Effector memory CD4-positive, alpha-beta T cell (primary cell): ENCODE data around the gene GCNT4.

Experiments used
- DNase-seq, 3 donors: peaks; one replicate each; pipeline ENCODE4 v3.0.0-alpha.2; 2020
- H3K27ac ChIP-seq: 2 replicates; pipeline ENCODE4 v1.7.0; 2013; ENCODE audit warnings: mild to moderate bottlenecking, low read length, moderate library complexity; ENCODE audit not compliant: insufficient read depth, poor library complexity, severe bottlenecking
- H3K27me3 ChIP-seq: replicated peaks from 2 replicates; pipeline ENCODE4 v1.7.0; 2013; ENCODE audit warnings: mild to moderate bottlenecking, low read length; ENCODE audit not compliant: insufficient read depth, control insufficient read depth, poor library complexity, severe bottlenecking
- H3K36me3 ChIP-seq: 2 replicates; pipeline ENCODE4 v1.7.0; 2013; ENCODE audit warnings: mild to moderate bottlenecking, low read length, moderate library complexity; ENCODE audit not compliant: control insufficient read depth, insufficient read depth
- H3K4me1 ChIP-seq: 2 replicates; pipeline ENCODE4 v1.7.0; 2013; ENCODE audit warnings: low read length, mild to moderate bottlenecking; ENCODE audit not compliant: control insufficient read depth, insufficient read depth, poor library complexity, severe bottlenecking
- H3K4me3 ChIP-seq: 2 replicates; pipeline ENCODE4 v1.7.0; 2013; ENCODE audit warnings: low read length, low read depth, mild to moderate bottlenecking; ENCODE audit not compliant: insufficient read depth, poor library complexity, severe bottlenecking
- H3K9me3 ChIP-seq: 2 replicates; pipeline ENCODE4 v1.7.0; 2013; ENCODE audit warnings: mild to moderate bottlenecking, low read length, moderate library complexity; ENCODE audit not compliant: control insufficient read depth

GCNT4 gene

GRCh38 chr5:75071100-75071499 lies 18.7 kb upstream of the GCNT4 start:
- no peak for DNase-seq
- Histone ChIP-seq H3K4me3 (no peak overlapping the region), H3K4me1 (no peaks in the 10 kb centered on the region), H3K27ac (no peak overlapping the region), H3K9me3 (no peaks in the 10 kb centered on the region), H3K27me3 (no peaks in the 10 kb centered on the region), H3K36me3 (no peaks in the 10 kb centered on the region)

GRCh38 chr5:75067434-75067833 lies 15.1 kb upstream of the GCNT4 start:
- no peaks in the 10 kb centered on the region for H3K9me3 ChIP-seq
- no peak overlapping the region for H3K4me3 ChIP-seq
- no peaks in the 10 kb centered on the region for H3K36me3 ChIP-seq
- no peaks in the 10 kb centered on the region for H3K27me3 ChIP-seq
- H3K27ac ChIP-seq: no peak overlapping the region
- no peak for DNase-seq
- no peaks in the 10 kb centered on the region for H3K4me1 ChIP-seq

- Histone ChIP-seq H3K36me3 (no peaks in the 10 kb centered on the region), H3K27ac (no peak overlapping the region), H3K4me1 (peaks cover 15% of the 10 kb centered on the region), H3K4me3 (no peak overlapping the region), H3K9me3 (no peaks in the 10 kb centered on the region), H3K27me3 (no peaks in the 10 kb centered on the region)
- no peak for DNase-seq
Observed at GRCh38 chr5:75062925-75063531, 10.7 kb upstream of the GCNT4 start.

GRCh38 chr5:75059912-75060545 lies 7.7 kb upstream of the GCNT4 start:
- Histone ChIP-seq H3K27me3 (no peaks in the 10 kb centered on the region), H3K4me1 (peaks cover 35% of the 10 kb centered on the region), H3K4me3 (no peak overlapping the region), H3K9me3 (no peaks in the 10 kb centered on the region), H3K27ac (peak overlapping the region; percentile 58), H3K36me3 (no peaks in the 10 kb centered on the region)
- DNase-seq: peak in 1 of 3 donors; percentile 34

GRCh38 chr5:75058986-75059535 lies 6.7 kb upstream of the GCNT4 start:
- H3K4me1 ChIP-seq: peaks cover 45% of the 10 kb centered on the region
- no peak for DNase-seq
- no peak overlapping the region for H3K4me3 ChIP-seq
- H3K9me3 ChIP-seq: no peaks in the 10 kb centered on the region
- no peaks in the 10 kb centered on the region for H3K36me3 ChIP-seq
- H3K27ac ChIP-seq: peak overlapping the region; percentile 58
- H3K27me3 ChIP-seq: no peaks in the 10 kb centered on the region

GRCh38 chr5:75057561-75057960 lies 5.2 kb upstream of the GCNT4 start:
- H3K9me3 ChIP-seq: no peaks in the 10 kb centered on the region
- no peak for DNase-seq
- no peak overlapping the region for H3K4me3 ChIP-seq
- H3K36me3 ChIP-seq: no peaks in the 10 kb centered on the region
- H3K4me1 ChIP-seq: peaks cover 48% of the 10 kb centered on the region
- no peaks in the 10 kb centered on the region for H3K27me3 ChIP-seq
- peak overlapping the region; percentile 53 for H3K27ac ChIP-seq

GRCh38 chr5:75055727-75056144 lies 3.4 kb upstream of the GCNT4 start:
- no peak overlapping the region for H3K27ac ChIP-seq
- H3K9me3 ChIP-seq: no peaks in the 10 kb centered on the region
- H3K4me1 ChIP-seq: peaks cover 55% of the 10 kb centered on the region
- DNase-seq: no peak
- H3K36me3 ChIP-seq: no peaks in the 10 kb centered on the region
- H3K27me3 ChIP-seq: no peaks in the 10 kb centered on the region
- H3K4me3 ChIP-seq: no peak overlapping the region

- H3K4me1 ChIP-seq: peaks cover 56% of the 10 kb centered on the region
- H3K27ac ChIP-seq: peak overlapping the region; percentile 86
- no peak for DNase-seq
- H3K4me3 ChIP-seq: peak overlapping the region; percentile 80
- no peaks in the 10 kb centered on the region for H3K36me3 ChIP-seq
- no peaks in the 10 kb centered on the region for H3K27me3 ChIP-seq
- H3K9me3 ChIP-seq: no peaks in the 10 kb centered on the region
Observed at GRCh38 chr5:75054134-75054930, 2.0 kb upstream of the GCNT4 start.

GRCh38 chr5:75053304-75054133 lies 1.2 kb upstream of the GCNT4 start:
- DNase-seq: peak; percentile 16 to 40 (median 20)
- Histone ChIP-seq H3K27me3 (no peaks in the 10 kb centered on the region), H3K9me3 (no peaks in the 10 kb centered on the region), H3K36me3 (no peaks in the 10 kb centered on the region), H3K4me1 (peaks cover 48% of the 10 kb centered on the region), H3K27ac (peak overlapping the region; percentile 86), H3K4me3 (peak overlapping the region; percentile 80)
